ENCODE measurements around the gene CC2D2B. TPM values are rescaled to one million over a fixed set of nuclear protein-coding genes. Genes with fewer than 3 reads are reported as not detected.
A peak's percentile ranks its signal among the peaks of the same experiment; 100 is the strongest.
"Not testable (repeated sequence)": the region's sequence is repeated elsewhere in the genome, so short reads cannot be mapped to it uniquely, and the experiment has no call there.

CC2D2B gene, protein sequence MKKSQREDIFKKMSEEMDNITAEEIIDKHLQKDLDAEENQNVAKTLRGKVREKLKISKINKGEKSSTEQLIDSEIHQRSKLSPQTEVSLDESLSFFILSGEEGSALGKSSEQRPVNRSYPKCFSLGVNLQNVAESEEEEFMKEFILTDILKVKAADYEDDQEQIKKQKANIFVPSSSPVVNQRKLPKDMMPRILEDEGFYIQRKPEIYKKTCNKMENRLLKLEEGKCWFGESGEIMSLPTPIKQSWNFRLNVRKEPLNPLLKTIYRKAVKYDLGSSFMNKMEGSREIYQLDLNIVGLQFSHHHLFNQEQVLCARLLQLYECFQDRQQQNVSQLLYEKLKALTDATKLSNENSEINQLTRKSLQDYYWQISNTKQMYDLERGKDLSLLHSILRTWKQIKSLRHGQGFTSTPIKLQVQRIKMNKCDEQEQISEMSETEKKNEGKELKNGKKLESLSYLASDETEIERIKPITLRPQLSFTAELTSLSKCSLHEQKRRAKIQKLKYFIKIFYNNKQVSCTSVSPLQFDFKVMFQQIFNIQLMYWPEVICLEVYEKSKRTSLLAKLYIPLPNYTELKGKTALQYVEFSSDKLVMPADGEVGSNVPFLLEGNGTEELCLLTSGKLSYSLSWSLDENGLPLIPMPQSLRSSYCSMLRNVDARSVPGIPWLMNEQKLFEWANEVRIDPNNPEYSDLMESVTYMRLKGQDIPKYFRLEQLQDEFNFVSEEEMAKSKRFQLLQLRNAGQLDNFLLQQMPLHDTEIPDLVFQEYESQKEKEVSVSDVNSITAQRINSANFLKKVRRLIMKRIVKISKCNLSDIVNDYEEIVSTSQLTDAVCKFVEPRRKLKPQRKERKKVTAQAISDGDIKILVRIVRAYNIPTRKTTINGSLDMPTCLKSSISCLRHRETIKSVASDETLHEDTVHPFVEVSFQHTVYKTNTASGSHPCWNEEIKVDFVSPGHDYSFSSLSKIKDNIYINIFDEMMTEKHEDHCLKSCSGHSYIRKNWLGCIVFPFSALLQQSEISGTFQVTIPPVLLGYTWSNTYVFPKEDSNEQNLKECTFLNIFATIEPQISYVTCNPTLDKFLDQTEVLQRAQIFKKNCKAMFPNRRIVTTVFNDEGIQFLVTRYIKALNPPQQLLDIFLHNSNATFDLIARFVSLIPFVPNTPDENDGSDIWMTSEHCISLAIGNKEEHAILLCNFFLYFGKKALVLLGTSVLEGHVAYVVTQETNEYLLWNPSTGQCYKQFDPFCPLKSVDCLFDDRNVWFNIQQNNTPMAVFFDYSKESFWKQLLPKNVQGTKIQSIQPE (N-terminal part only)
- 0.05 TPM in 1 of 2 replicates, not detected in the other for total RNA-seq (2014; rRNA removed; shearing (Covaris generic))

DNA sequence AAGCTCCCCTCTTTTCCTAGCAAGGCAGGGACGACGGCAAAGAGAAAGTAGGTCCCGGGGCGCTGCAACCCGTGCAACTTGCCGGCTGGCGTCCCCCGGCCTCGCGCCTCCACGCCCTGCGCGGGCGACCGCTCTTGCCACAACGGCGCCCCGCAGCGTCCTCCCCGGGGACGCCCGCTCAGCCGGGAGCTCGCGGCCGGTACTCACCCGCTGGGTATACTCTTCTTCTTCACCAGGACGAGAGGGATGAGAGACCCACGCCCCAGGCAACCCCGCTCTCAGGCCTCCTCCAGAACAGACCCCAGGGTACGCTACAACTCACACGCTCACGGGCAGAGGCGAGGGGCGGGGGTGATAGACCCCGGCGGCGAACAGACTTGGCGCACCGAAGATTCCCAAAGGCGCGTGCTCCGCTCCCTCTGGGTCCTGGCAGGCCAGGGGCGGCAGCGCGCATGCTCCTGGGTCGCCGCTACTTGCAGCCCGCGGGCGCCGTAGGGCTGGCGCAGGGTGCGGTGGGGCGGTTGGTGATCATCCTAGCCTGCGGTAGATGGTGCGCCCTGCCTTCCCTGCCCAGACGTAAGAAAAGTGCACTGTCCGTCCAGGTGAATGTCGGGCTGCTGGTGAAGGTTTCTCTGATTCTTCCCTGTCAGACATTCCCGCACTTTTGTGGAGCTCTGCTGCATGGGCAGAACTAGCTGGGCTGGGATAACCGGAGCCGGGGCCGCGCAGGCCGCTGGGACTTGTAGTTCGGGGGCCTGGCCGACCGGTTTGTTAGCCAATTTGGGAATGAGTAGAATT, at the start of gene CC2D2B:
Gene CC2D2B, plus strand, starts transcription at position 520 of the 798 bp plus-strand sequence. CDS start 3,349 bp downstream, outside the sequence.
- Histone ChIP-seq H3K27ac (peak within 1 kb of the TSS; percentile 57), H3K4me3 (peak within 1 kb of the TSS; percentile 66), H3K4me1 (no peaks in the 10 kb centered on the region), H3K27me3 (no peaks in the 10 kb centered on the region), H3K36me3 (no peaks in the 10 kb centered on the region), H3K9me3 (replicated peaks) (no peaks in the 10 kb centered on the region)
- DNase-seq: peak; percentile 77 to 82

- H3K4me3 ChIP-seq: no peak overlapping the region
- no peaks in the 10 kb centered on the region for H3K36me3 ChIP-seq
- no peaks in the 10 kb centered on the region for H3K9me3 ChIP-seq (replicated peaks)
- DNase-seq: no peak
- H3K4me1 ChIP-seq: no peaks in the 10 kb centered on the region
- no peaks in the 10 kb centered on the region for H3K27me3 ChIP-seq
- no peak overlapping the region for H3K27ac ChIP-seq
Measured at GRCh38 chr10:95860166-95860940, 47.4 kb upstream of the CC2D2B start.

GRCh38 chr10:95861386-95861785, 46.4 kb upstream of the CC2D2B start:
- no peak for DNase-seq
- no peaks in the 10 kb centered on the region for H3K9me3 ChIP-seq (replicated peaks)
- H3K27me3 ChIP-seq: no peaks in the 10 kb centered on the region
- no peak overlapping the region for H3K4me3 ChIP-seq
- no peaks in the 10 kb centered on the region for H3K36me3 ChIP-seq
- H3K27ac ChIP-seq: no peak overlapping the region
- no peaks in the 10 kb centered on the region for H3K4me1 ChIP-seq

GRCh38 chr10:95864906-95865813, 42.6 kb upstream of the CC2D2B start:
- Histone ChIP-seq H3K9me3 (replicated peaks) (no peaks in the 10 kb centered on the region), H3K4me1 (no peaks in the 10 kb centered on the region), H3K4me3 (no peak overlapping the region), H3K27me3 (no peaks in the 10 kb centered on the region), H3K36me3 (no peaks in the 10 kb centered on the region), H3K27ac (no peak overlapping the region)
- DNase-seq: peak; percentile 5 to 40

GRCh38 chr10:95865814-95866466, 41.8 kb upstream of the CC2D2B start:
- no peak overlapping the region for H3K27ac ChIP-seq
- H3K27me3 ChIP-seq: no peaks in the 10 kb centered on the region
- no peak overlapping the region for H3K4me3 ChIP-seq
- H3K9me3 ChIP-seq (replicated peaks): no peaks in the 10 kb centered on the region
- DNase-seq: no peak
- H3K4me1 ChIP-seq: no peaks in the 10 kb centered on the region
- no peaks in the 10 kb centered on the region for H3K36me3 ChIP-seq

DNA sequence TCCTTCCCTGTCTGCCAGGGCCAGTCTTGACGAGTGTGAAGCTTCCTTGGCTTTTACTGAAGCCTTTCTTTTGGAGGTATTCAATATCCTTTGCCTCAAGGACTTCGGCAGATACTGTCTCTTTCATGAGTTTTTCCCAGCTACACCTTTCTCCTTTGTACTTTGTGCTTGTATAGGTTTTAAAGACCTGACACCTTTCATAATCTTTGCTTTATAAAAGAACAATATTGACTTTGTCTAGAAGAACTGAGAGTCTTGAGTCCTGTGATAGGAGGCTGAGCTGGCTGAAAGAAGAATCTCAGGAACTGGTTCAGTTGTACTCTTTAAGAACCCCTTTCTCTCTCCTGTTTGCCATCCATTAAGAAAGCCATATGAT, 41.3 kb upstream of the CC2D2B start:
- no peaks in the 10 kb centered on the region for H3K4me1 ChIP-seq
- H3K27ac ChIP-seq: no peak overlapping the region
- no peaks in the 10 kb centered on the region for H3K9me3 ChIP-seq (replicated peaks)
- no peak for DNase-seq
- no peaks in the 10 kb centered on the region for H3K36me3 ChIP-seq
- no peak overlapping the region for H3K4me3 ChIP-seq
- no peaks in the 10 kb centered on the region for H3K27me3 ChIP-seq

DNA sequence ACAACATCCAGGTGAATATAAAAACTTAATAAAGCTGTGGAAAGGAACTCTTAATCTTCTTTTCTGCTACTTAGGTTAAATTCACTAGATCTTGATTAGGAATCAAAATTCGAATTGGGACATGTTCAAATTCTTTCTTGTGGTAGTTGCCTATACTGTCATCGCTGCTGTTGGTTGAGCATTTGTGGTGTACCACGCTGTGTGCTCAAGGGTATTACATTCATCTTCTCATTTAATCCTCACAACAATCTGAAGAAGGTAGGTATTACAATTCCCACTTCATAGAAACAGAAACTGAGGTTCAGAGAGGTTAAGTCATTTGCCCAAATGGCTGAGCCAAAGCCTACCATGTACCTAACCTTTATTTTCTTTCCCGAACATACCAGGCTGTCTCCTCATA, 39.9 kb upstream of the CC2D2B start:
- DNase-seq: no peak
- Histone ChIP-seq H3K9me3 (replicated peaks) (no peaks in the 10 kb centered on the region), H3K4me3 (no peak overlapping the region), H3K36me3 (no peaks in the 10 kb centered on the region), H3K27me3 (no peaks in the 10 kb centered on the region), H3K4me1 (no peaks in the 10 kb centered on the region), H3K27ac (no peak overlapping the region)

DNA sequence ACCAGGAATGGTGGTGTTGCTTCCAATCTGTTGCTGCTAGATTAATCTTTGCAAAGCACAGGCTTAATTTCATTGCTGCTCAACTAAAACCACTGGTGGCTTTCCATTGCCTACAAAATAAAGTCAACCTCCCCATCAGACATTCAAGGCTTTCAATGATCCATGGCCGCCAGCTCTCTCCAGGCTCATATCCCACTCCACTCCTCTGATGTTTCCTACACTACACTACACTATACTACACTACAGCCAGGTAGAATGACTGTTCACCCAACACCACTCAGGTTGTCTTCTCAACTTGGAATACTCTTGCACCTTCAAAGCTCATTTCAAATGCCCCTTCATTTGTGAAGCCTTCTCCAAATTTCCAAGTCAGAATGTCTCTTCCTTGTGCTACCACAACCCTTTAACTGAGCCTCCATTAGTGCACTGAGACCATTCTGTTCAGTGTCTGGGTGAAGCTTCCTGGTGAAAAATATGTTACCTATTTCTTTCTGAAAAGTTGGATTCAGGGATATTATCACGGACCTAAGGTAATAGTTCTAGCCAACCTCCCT, 35.5 kb upstream of the CC2D2B start:
- no peak for DNase-seq
- Histone ChIP-seq H3K9me3 (replicated peaks) (no peaks in the 10 kb centered on the region), H3K27me3 (no peaks in the 10 kb centered on the region), H3K4me1 (no peaks in the 10 kb centered on the region), H3K36me3 (0 out of 2 replicates have a peak, but pooled peaks cover 3% of the 10 kb centered on the region), H3K4me3 (no peak overlapping the region), H3K27ac (no peak overlapping the region)

DNA sequence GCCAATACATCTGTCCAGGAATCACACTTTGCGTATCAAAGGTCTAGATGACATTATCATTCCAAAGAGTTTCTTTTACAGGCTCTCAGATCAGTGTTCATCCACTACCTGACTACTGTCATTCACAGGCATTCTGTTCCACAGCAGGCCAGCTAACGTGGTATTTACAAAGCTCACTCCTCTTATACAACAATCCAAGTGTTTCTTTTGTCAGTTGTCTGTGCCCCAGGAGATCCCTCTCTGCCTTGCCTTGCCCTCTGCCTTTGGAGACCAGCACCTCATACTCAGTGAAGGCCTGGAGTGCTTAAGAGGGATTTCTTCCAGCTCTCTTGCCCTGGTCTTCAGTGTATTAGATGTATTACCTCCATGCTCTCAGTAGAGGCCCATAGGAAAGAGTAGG, 34.6 kb upstream of the CC2D2B start:
- Histone ChIP-seq H3K9me3 (replicated peaks) (no peaks in the 10 kb centered on the region), H3K36me3 (0 out of 2 replicates have a peak, but pooled peaks cover 3% of the 10 kb centered on the region), H3K4me3 (no peak overlapping the region), H3K4me1 (no peaks in the 10 kb centered on the region), H3K27ac (no peak overlapping the region), H3K27me3 (no peaks in the 10 kb centered on the region)
- no peak for DNase-seq

GRCh38 chr10:95873651-95874050, 34.1 kb upstream of the CC2D2B start:
- Histone ChIP-seq H3K4me1 (no peaks in the 10 kb centered on the region), H3K4me3 (no peak overlapping the region)

DNA sequence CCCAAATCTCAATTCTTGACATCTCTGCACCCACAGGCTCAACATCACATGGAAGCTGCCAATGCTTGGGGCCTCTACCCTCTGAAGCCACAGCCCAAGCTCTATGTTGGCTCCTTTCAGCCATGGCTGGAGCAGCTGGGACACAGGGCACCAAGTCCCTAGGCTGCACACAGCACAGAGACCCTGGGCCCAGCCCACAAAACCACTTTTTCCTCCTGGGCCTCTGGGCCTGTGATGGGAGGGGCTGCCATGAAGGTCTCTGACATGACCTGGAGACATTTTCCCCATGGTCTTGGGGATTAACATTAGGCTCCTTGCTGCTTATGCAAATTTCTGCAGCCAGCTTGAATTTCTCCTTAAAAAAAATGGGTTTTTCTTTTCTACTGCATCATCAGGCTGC, 33.0 kb upstream of the CC2D2B start:
- DNase-seq; H3K36me3 ChIP-seq; H3K4me3 ChIP-seq; H3K9me3 ChIP-seq (replicated peaks); H3K4me1 ChIP-seq; H3K27ac ChIP-seq; H3K27me3 ChIP-seq: not testable (repeated sequence)

More at GRCh38 chr10:95873651-95874050, 34.1 kb upstream of the CC2D2B start:
- no peaks in the 10 kb centered on the region for H3K27me3 ChIP-seq
- no peak for DNase-seq
- H3K9me3 ChIP-seq (replicated peaks): no peaks in the 10 kb centered on the region
- 0 out of 2 replicates have a peak, but pooled peaks cover 3% of the 10 kb centered on the region for H3K36me3 ChIP-seq
- H3K27ac ChIP-seq: no peak overlapping the region

DNA sequence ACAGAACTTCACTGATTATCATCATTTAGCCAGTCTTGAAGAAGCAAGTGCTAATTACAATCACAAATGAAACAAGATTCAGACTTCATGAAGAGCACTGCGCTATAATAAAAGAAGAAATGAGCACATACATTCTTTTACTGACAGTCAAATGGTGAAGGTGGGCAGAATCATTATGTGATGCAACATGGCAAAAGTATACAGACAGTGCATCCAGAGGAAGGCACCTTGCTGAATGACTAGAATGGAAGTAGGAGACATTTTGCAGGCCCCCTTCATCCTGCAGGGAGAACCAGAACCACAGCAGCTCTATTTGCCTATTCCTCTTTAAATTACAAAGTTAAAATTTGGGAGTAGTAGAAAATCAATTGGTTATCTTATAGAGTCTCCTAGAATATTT, 31.0 kb upstream of the CC2D2B start:
- DNase-seq: no peak
- no peaks in the 10 kb centered on the region for H3K4me1 ChIP-seq
- H3K27ac ChIP-seq: no peak overlapping the region
- no peaks in the 10 kb centered on the region for H3K9me3 ChIP-seq (replicated peaks)
- no peaks in the 10 kb centered on the region for H3K27me3 ChIP-seq
- no peak overlapping the region for H3K4me3 ChIP-seq
- H3K36me3 ChIP-seq: 0 out of 2 replicates have a peak, but pooled peaks cover 3% of the 10 kb centered on the region
